SJCRH30 (cell line): ENCODE results near the gene IFNL3. TPM values are rescaled to one million over a fixed set of nuclear protein-coding genes. Genes with fewer than 3 reads are reported as not detected.
"Not testable (repeated sequence)": the region's sequence is repeated elsewhere in the genome, so short reads cannot be mapped to it uniquely, and the experiment has no call there.

Experiments
- DNase-seq, 2 experiments: peaks; one replicate each; pipeline ENCODE4 v3.0.0-alpha.2; 2015 to 2020
- H3K27ac ChIP-seq: fragments of 250-450 bp; sonication (Bioruptor Pico); 2 replicates; pipeline ENCODE4 v1.5.1; 2020; ENCODE audit warnings: mild to moderate bottlenecking, moderate library complexity
- H3K27me3 ChIP-seq: fragments of 250-450 bp; sonication (Bioruptor Pico); 2 replicates; pipeline ENCODE4 v1.5.1; 2020; ENCODE audit warnings: mild to moderate bottlenecking, moderate library complexity
- H3K36me3 ChIP-seq: fragments of 250-450 bp; sonication (Bioruptor Pico); 2 replicates; pipeline ENCODE4 v1.5.1; 2020; ENCODE audit warnings: mild to moderate bottlenecking, moderate library complexity
- H3K4me1 ChIP-seq: fragments of 250-450 bp; sonication (Bioruptor Pico); 2 replicates; pipeline ENCODE4 v1.5.1; 2020; ENCODE audit warnings: mild to moderate bottlenecking, moderate library complexity
- H3K4me3 ChIP-seq: fragments of 250-450 bp; sonication (Bioruptor Pico); 2 replicates; pipeline ENCODE4 v1.5.1; 2020; ENCODE audit warnings: mild to moderate bottlenecking, moderate library complexity
- H3K9me3 ChIP-seq: fragments of 250-450 bp; sonication (Bioruptor Pico); replicated peaks from 2 replicates; pipeline ENCODE4 v1.5.1; 2020; ENCODE audit warnings: mild to moderate bottlenecking, moderate library complexity
- total RNA-seq: library from RNA; depleted of rRNA; stranded (reverse); fragments of >200 nt; shearing (Covaris generic); gene quantifications from 2 replicates; pipeline ENCODE4 v1.2.3, GENCODE V29; 2014

Gene IFNL3
- total RNA-seq, 1 experiment from 2014 or later: not detected

DNA sequence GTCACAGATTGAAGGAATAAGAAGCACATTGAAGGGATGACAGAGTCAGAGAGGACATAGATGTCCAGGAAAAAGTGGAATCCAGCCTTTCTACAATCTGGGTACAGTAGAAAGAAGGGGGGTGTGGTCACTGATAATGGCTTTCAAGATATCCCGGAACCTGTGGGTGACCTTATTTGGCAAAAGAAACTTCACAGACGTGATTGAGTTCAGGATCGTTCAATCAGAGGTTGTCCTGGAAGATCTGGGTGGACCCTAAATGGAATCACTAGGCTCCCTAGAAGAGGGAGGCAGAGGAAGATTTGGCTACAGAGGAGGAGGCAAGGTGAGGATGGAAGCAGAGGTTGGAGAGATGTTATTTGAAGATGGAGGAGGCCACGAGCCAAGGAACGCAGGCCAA lies 27.7 kb downstream of the IFNL3 start:
- no peak for DNase-seq
- Histone ChIP-seq H3K9me3 (no peaks in the 10 kb centered on the region), H3K36me3 (no peaks in the 10 kb centered on the region), H3K27ac (no peak overlapping the region), H3K4me1 (no peaks in the 10 kb centered on the region), H3K4me3 (no peak overlapping the region), H3K27me3 (no peaks in the 10 kb centered on the region)

- H3K4me3 ChIP-seq, H3K4me1 ChIP-seq, H3K27ac ChIP-seq, H3K27me3 ChIP-seq, DNase-seq, H3K36me3 ChIP-seq, H3K9me3 ChIP-seq: not testable (repeated sequence)
Observed at GRCh38 chr19:39215323-39215722, 29.5 kb downstream of the IFNL3 start.

- peak in 1 of 2 experiments; percentile 57 for DNase-seq
- H3K36me3 ChIP-seq: no peaks in the 10 kb centered on the region
- no peaks in the 10 kb centered on the region for H3K9me3 ChIP-seq
- H3K27me3 ChIP-seq: no peaks in the 10 kb centered on the region
- no peak overlapping the region for H3K27ac ChIP-seq
- no peak overlapping the region for H3K4me3 ChIP-seq
- H3K4me1 ChIP-seq: no peaks in the 10 kb centered on the region
Observed at GRCh38 chr19:39212375-39212742, 32.4 kb downstream of the IFNL3 start.

DNA sequence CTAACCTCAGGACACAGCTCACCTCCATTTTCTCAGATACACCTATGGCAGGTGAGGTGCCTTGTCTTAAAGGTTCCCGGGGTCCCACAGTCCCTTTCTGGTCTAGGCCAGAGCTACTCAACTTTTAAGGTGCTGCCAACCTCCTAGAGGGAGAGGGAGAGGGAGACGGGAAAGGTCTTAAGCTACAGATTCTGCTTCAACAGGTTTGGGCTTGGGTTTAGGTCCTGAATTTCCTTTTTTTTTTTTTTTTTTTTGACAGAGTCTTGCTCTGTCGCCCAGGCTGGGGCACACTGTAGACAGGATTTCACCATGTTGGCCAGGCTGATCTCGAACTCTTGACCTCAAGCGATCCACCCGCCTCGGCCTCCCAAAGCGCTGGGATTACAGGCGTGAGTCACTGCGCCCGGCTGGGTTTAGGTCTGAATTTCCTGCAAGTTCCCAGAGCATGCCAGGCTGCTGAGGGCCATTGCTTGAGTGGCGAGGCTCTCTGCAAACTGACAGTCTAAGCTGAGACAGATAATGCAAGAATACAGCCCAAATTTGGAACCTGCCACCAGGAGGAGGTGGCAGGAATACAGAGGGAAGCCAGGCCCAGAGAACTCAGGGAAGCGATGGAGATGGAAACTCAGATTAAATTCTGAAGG lies 33.0 kb downstream of the IFNL3 start:
- no peak overlapping the region for H3K4me3 ChIP-seq
- H3K4me1 ChIP-seq: no peaks in the 10 kb centered on the region
- H3K27ac ChIP-seq: no peak overlapping the region
- H3K9me3 ChIP-seq: no peaks in the 10 kb centered on the region
- no peak for DNase-seq
- no peaks in the 10 kb centered on the region for H3K36me3 ChIP-seq
- no peaks in the 10 kb centered on the region for H3K27me3 ChIP-seq

DNA sequence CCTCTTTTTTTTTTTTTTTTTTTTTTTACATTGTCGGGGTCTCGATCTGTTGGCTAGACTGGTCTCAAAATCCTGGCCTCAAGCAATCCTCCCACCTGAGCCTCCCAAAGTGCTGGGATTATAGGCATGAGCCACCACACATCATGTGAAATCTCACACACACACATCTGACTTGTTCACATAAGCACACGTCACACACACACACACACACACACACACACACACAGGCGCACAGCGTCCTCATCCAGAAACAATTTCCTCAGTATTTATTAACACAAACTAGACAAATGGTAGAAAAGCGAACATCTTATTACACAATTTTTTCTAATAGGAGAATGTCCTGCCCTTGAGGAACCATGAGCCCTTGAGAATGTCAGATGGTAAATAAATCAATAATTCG lies 35.6 kb downstream of the IFNL3 start:
- no peak overlapping the region for H3K4me3 ChIP-seq
- DNase-seq: no peak
- H3K36me3 ChIP-seq: no peaks in the 10 kb centered on the region
- H3K27ac ChIP-seq: no peak overlapping the region
- no peaks in the 10 kb centered on the region for H3K4me1 ChIP-seq
- no peaks in the 10 kb centered on the region for H3K27me3 ChIP-seq
- no peaks in the 10 kb centered on the region for H3K9me3 ChIP-seq

- DNase-seq: peak in 1 of 2 experiments; percentile 29
- no peak overlapping the region for H3K4me3 ChIP-seq
- H3K27ac ChIP-seq: no peak overlapping the region
- H3K4me1 ChIP-seq: no peaks in the 10 kb centered on the region
- no peaks in the 10 kb centered on the region for H3K9me3 ChIP-seq
- H3K36me3 ChIP-seq: no peaks in the 10 kb centered on the region
- no peaks in the 10 kb centered on the region for H3K27me3 ChIP-seq
Observed at GRCh38 chr19:39208175-39208795, 36.5 kb downstream of the IFNL3 start.

GRCh38 chr19:39207293-39207836 lies 37.4 kb downstream of the IFNL3 start:
- H3K9me3 ChIP-seq: no peaks in the 10 kb centered on the region
- no peak for DNase-seq
- H3K27ac ChIP-seq: no peak overlapping the region
- no peaks in the 10 kb centered on the region for H3K4me1 ChIP-seq
- no peak overlapping the region for H3K4me3 ChIP-seq
- no peaks in the 10 kb centered on the region for H3K36me3 ChIP-seq
- no peaks in the 10 kb centered on the region for H3K27me3 ChIP-seq

GRCh38 chr19:39206122-39206521 lies 38.7 kb downstream of the IFNL3 start:
- Histone ChIP-seq H3K4me1 (no peaks in the 10 kb centered on the region), H3K27me3 (no peaks in the 10 kb centered on the region), H3K36me3 (no peaks in the 10 kb centered on the region), H3K9me3 (no peaks in the 10 kb centered on the region), H3K27ac (no peak overlapping the region), H3K4me3 (no peak overlapping the region)
- DNase-seq: no peak

GRCh38 chr19:39205449-39205764 lies 39.4 kb downstream of the IFNL3 start:
- Histone ChIP-seq H3K4me3 (no peak overlapping the region), H3K4me1 (no peaks in the 10 kb centered on the region), H3K36me3 (no peaks in the 10 kb centered on the region), H3K27ac (no peak overlapping the region), H3K9me3 (no peaks in the 10 kb centered on the region), H3K27me3 (no peaks in the 10 kb centered on the region)
- DNase-seq: no peak

DNA sequence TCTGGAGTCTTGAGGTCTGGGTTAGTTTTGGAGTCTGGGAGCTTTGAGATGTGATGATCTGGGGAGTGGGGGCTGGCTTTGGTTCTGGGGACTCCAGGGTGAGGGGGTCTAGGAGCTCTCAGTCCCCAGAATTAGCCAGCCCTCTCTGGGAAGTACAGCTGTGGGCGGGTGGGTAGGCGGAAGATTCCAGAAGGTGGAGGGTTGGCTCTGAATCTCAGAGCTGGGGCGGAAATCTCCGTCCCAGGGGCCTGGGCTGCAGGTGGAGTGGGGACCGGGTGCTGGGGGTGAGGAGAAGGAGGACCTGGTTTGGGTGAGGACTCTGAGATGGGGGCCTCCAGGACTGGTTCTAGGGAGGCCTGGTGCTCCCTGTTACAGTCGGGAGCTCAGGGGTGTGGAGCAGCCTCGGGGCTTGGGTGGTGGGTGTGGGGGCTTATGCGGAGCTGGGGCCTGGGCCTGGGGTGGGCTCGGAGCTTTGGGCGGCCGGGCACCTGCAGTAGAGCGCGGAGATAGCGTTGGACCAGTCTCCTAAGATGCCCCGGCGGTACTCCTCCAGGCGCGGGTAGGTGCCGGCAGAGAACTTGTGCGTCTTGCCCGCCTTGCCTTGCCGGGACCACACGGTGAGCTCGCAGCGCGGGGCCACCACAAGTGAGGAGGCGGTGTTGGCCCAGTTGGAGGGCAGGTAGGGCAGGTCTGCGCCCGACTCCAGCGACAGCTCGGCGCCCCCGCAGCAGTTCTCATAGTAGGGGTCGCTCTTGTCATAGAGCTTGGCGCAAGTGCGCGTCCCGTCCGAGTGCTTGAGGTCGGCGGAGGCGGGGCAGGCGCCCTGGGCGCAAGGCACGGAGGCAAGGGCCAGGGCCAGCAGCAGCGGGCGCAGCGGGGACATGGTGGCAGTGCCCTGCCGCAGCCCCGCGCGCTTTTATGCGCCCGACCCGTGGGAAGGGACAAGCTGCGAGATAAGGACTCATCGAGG lies 41.1 kb downstream of the IFNL3 start, which contains the start of gene SYCN:
SYCN (minus strand) TSS at position 892 of the 970 bp plus-strand sequence; CDS start at position 883, 9 bp downstream.
- Histone ChIP-seq H3K4me3 (no peak within 1 kb of the TSS), H3K9me3 (no peaks in the 10 kb centered on the region), H3K4me1 (no peaks in the 10 kb centered on the region), H3K36me3 (no peaks in the 10 kb centered on the region), H3K27ac (no peak within 1 kb of the TSS), H3K27me3 (no peaks in the 10 kb centered on the region)
- no peak for DNase-seq

DNA sequence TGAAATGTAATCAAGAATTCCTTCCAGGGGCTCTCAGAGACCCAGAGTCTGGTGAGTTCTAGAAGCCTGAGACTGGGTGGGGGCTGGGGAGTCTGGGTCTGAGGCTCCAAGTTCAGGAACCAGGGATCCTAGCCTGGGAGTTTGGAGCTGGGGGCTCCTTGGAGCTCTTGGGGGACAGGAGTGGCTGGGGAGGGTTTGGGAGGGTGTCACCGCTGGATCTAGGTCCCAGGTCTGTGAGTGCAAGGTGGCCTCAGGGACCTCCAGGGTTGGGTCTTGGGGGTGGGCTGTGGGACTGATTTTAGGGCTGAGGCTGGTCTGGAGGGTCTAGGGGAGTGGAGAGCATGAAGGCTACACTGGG lies 41.8 kb downstream of the IFNL3 start:
- no peak overlapping the region for H3K4me3 ChIP-seq
- H3K4me1 ChIP-seq: no peaks in the 10 kb centered on the region
- H3K9me3 ChIP-seq: no peaks in the 10 kb centered on the region
- no peak overlapping the region for H3K27ac ChIP-seq
- no peaks in the 10 kb centered on the region for H3K36me3 ChIP-seq
- H3K27me3 ChIP-seq: no peaks in the 10 kb centered on the region
- no peak for DNase-seq

GRCh38 chr19:39200803-39201115 lies 44.0 kb downstream of the IFNL3 start:
- no peak overlapping the region for H3K4me3 ChIP-seq
- no peaks in the 10 kb centered on the region; the same call in 1 of the 2 replicates for H3K27me3 ChIP-seq
- no peaks in the 10 kb centered on the region for H3K36me3 ChIP-seq
- H3K9me3 ChIP-seq: no peaks in the 10 kb centered on the region
- no peak for DNase-seq
- H3K27ac ChIP-seq: no peak overlapping the region
- H3K4me1 ChIP-seq: peaks cover 6% of the 10 kb centered on the region

- H3K27me3 ChIP-seq: no peaks in the 10 kb centered on the region; the same call in 1 of the 2 replicates
- H3K36me3 ChIP-seq: no peaks in the 10 kb centered on the region
Observed at GRCh38 chr19:39200066-39200802, 44.6 kb downstream of the IFNL3 start.

DNA sequence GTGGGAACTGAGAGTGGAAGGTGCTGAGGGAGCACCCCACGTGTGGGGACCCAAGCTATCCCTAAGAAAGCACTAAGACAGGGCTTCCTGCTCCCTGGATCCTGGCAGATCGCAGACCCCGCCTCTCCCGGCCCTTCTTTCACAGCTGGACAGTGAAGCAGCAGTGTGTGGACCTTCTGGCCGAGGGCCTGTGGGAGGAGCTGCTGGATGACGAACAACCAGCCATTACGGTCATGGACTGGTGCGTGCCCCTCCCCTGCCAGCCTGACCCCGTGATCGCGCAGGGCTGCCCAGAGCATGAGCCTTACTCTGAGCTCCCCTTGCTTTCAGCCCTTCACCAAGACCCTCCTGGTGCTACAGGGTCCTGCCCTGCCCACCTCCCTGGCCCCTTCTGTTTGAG lies 45.8 kb downstream of the IFNL3 start:
- H3K27ac ChIP-seq: no peak overlapping the region
- no peaks in the 10 kb centered on the region for H3K9me3 ChIP-seq
- no peak for DNase-seq
- H3K4me3 ChIP-seq: no peak overlapping the region
- H3K4me1 ChIP-seq: peaks cover 11% of the 10 kb centered on the region
- H3K27me3 ChIP-seq: no peaks in the 10 kb centered on the region; the same call in 1 of the 2 replicates
- no peaks in the 10 kb centered on the region for H3K36me3 ChIP-seq

More at GRCh38 chr19:39200066-39200802, 44.6 kb downstream of the IFNL3 start:
- H3K4me3 ChIP-seq: no peak overlapping the region
- H3K9me3 ChIP-seq: no peaks in the 10 kb centered on the region
- H3K4me1 ChIP-seq: peaks cover 11% of the 10 kb centered on the region
- H3K27ac ChIP-seq: no peak overlapping the region
- DNase-seq: no peak
